Activated CD8-positive, alpha-beta T cell treated with anti-CD3 and anti-CD28 coated beads, Interleukin-2, amount 10 ng/mL, durations not matched to agents 7 days and 5 days (primary cell): ENCODE measurements around the gene BTBD7. TPM values are rescaled to one million over a fixed set of nuclear protein-coding genes. Genes with fewer than 3 reads are reported as not detected.
"Not testable (repeated sequence)": the region's sequence is repeated elsewhere in the genome, so short reads cannot be mapped to it uniquely, and the experiment has no call there.

ENCODE experiments used
- ATAC-seq: fragments of 150-1000 bp; cut with Tn5 transposase; one replicate; pipeline ENCODE4 v1.10.0; 2021; ENCODE audit warnings: moderate library complexity
- CTCF ChIA-PET: fragments of 350-600 bp; sonication (Branson Sonifier 250); formaldehyde crosslinking; loops from one replicate; lab custom pipeline; 2021; ENCODE audit warnings: antibody characterized with exemption; lab: Charles Lee
- POLR2A ChIA-PET: fragments of 350-600 bp; sonication (Branson Sonifier 250); formaldehyde crosslinking; loops from one replicate; lab custom pipeline; 2021; ENCODE audit warnings: antibody characterized with exemption; lab: Charles Lee
- DNase-seq: peaks from one replicate; pipeline ENCODE4 v3.0.0-alpha.2; 2020
- H3K27ac Mint-ChIP-seq: one replicate; pipeline ENCODE4 v1.8.0; 2021; ENCODE audit warnings: mild to moderate bottlenecking, mixed read lengths
- H3K27me3 Mint-ChIP-seq: one replicate; pipeline ENCODE4 v1.8.0; 2021; ENCODE audit warnings: low read depth, mixed read lengths
- H3K36me3 Mint-ChIP-seq: one replicate; pipeline ENCODE4 v1.8.0; 2021; ENCODE audit warnings: low read depth, mixed read lengths
- H3K4me1 Mint-ChIP-seq: one replicate; pipeline ENCODE4 v1.8.0; 2021; ENCODE audit warnings: low read depth, mixed read lengths
- H3K4me3 Mint-ChIP-seq: one replicate; pipeline ENCODE4 v1.8.0; 2021; ENCODE audit warnings: mild to moderate bottlenecking, mixed read lengths
- H3K9me3 Mint-ChIP-seq: one replicate; pipeline ENCODE4 v1.8.0; 2022; ENCODE audit warnings: mixed read lengths; ENCODE audit not compliant: insufficient read depth
- total RNA-seq, 2 experiments: library from RNA; stranded (reverse); gene quantifications; one replicate each; pipeline ENCODE4 v1.2.3, GENCODE V29; 2021

The BTBD7 gene, protein sequence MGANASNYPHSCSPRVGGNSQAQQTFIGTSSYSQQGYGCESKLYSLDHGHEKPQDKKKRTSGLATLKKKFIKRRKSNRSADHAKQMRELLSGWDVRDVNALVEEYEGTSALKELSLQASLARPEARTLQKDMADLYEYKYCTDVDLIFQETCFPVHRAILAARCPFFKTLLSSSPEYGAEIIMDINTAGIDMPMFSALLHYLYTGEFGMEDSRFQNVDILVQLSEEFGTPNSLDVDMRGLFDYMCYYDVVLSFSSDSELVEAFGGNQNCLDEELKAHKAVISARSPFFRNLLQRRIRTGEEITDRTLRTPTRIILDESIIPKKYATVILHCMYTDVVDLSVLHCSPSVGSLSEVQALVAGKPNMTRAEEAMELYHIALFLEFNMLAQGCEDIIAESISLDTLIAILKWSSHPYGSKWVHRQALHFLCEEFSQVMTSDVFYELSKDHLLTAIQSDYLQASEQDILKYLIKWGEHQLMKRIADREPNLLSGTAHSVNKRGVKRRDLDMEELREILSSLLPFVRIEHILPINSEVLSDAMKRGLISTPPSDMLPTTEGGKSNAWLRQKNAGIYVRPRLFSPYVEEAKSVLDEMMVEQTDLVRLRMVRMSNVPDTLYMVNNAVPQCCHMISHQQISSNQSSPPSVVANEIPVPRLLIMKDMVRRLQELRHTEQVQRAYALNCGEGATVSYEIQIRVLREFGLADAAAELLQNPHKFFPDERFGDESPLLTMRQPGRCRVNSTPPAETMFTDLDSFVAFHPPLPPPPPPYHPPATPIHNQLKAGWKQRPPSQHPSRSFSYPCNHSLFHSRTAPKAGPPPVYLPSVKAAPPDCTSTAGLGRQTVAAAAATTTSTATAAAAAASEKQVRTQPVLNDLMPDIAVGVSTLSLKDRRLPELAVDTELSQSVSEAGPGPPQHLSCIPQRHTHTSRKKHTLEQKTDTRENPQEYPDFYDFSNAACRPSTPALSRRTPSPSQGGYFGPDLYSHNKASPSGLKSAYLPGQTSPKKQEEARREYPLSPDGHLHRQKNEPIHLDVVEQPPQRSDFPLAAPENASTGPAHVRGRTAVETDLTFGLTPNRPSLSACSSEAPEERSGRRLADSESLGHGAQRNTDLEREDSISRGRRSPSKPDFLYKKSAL
- total RNA-seq = 10 to 100 TPM; 19.0 to 20.4 TPM

DNA sequence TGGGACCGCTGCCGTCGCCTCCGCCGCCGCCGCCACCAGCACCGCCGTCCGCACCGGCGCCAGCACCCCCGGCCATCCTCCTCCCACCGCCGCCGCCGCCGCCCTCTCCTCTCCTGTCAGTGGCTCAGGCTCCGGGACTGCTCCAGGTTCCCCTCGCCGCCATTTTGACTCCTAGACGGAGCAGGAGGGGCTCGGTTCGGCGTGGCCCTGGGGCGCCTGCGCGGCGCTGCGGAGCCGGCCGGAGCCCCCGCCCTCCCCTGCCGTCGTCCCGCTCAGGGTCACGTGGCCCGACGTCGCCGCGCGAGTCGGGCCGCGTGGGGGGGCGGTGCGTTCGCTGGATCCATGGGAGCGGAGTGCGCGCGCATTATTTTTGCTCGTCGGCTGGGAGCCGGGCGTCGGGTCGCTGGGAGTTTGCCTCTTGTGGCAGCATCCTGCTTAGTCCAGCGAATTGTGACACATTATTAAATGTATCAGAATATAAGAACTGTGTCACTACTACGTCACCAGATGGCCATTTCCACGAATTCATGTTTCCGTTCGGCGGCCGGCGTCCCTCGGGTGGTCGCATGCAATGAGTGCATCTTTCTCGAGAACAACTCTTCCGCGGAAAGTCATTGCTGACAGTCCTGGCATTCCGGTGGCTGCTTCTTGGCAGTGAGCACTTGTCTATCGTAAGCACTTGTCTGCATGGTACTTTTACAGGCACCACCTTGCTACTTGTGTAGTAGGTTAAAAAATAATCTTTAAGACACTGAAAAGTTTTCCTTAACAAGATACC is at the start of gene BTBD7:
Gene BTBD7 (minus strand): TSS at position 184 of the 778 bp plus-strand sequence. CDS start 36,985 bp downstream, outside the sequence.
- ChIA-PET CTCF (no interaction called here), POLR2A (no interaction called here)
- DNase-seq (peak; percentile 96), ATAC-seq (peak; percentile 95)
- Mint-ChIP-seq H3K36me3 (peaks cover 3% of the 10 kb centered on the region), H3K4me1 (peaks cover 36% of the 10 kb centered on the region), H3K9me3 (no peaks in the 10 kb centered on the region), H3K27me3 (no peaks in the 10 kb centered on the region), H3K4me3 (peak within 1 kb of the TSS; percentile 83), H3K27ac (peak within 1 kb of the TSS; percentile 92)

DNA sequence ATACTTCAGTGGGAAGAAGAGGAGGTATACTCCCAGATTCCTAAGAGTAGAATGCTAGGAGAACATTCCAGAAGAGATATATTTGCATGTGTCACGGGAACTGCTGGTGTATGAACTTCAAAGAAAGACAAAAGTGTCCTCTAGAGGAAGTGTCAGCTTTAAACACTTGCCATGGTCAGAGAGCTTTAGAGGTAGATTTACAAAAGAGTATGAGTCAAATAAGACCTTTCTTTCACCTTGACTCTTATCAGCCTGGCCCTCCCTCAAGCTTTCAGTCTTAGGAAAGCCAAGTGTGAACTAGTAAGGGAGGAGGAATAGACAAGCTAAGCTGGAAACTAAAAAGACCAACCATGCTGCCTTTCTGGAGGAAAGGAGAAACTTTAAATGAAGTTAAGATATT is 48.8 kb upstream of the BTBD7 start:
- ATAC-seq = no peak
- ChIA-PET POLR2A (no interaction called here), CTCF (no interaction called here)
- no peak for DNase-seq
- Mint-ChIP-seq H3K27me3 (peaks cover 53% of the 10 kb centered on the region), H3K27ac (no peak overlapping the region), H3K36me3 (no peaks in the 10 kb centered on the region), H3K4me1 (no peaks in the 10 kb centered on the region), H3K4me3 (no peak overlapping the region), H3K9me3 (no peaks in the 10 kb centered on the region)

DNA sequence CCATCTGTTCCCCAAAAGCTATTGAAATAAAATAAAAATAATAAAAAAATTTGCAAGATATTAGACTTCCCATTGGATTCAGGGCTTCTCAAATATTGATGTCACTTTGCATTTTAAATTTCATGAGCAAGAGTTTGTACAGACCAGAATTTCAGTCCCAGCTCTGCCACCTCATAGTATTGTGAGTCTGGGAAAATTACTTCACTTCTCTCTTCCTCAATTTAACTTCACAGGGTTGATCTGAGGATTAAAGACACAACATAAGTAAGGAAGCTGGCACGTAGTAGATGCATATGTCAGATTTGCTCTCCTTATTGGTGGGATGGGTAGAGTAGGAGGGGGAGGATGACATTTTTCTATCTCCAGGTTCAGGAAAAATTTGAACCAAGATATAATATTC is 47.0 kb upstream of the BTBD7 start:
- H3K36me3 Mint-ChIP-seq = no peaks in the 10 kb centered on the region
- ChIA-PET POLR2A (no interaction called here), CTCF (no interaction called here)
- no peak overlapping the region for H3K4me3 Mint-ChIP-seq
- no peak overlapping the region for H3K27ac Mint-ChIP-seq
- ATAC-seq = no peak
- H3K27me3 Mint-ChIP-seq = peaks cover 44% of the 10 kb centered on the region
- no peaks in the 10 kb centered on the region for H3K9me3 Mint-ChIP-seq
- no peaks in the 10 kb centered on the region for H3K4me1 Mint-ChIP-seq
- DNase-seq = no peak

DNA sequence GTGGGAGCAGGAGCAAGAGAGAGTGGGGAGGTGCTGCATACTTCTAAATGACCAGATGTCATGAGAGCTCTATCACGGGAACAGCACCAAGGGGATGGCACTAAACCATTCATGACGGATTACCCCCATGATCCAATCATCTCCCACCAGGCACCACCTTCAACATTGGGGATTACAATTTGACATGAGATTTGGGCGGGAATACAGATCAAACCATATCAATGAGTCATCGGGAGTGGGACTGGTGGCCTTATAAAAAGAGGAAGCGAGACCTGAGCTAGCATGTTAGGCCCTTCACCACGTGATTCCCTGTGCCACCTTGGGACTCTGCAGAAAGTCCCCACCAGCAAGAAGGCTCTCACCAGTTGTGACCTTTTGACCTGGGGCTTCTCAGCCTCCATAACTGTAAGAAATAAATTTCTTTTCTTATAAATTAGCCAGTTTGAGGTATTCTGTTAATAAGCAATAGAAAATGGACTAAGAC is 42.9 kb upstream of the BTBD7 start:
- H3K4me3 Mint-ChIP-seq = no peak overlapping the region
- H3K4me1 Mint-ChIP-seq = no peaks in the 10 kb centered on the region
- no peaks in the 10 kb centered on the region for H3K36me3 Mint-ChIP-seq
- POLR2A ChIA-PET = no interaction called here
- CTCF ChIA-PET = no interaction called here
- no peaks in the 10 kb centered on the region for H3K9me3 Mint-ChIP-seq
- H3K27ac Mint-ChIP-seq = no peak overlapping the region
- ATAC-seq (no peak), DNase-seq (no peak)
- peaks cover 21% of the 10 kb centered on the region for H3K27me3 Mint-ChIP-seq

DNA sequence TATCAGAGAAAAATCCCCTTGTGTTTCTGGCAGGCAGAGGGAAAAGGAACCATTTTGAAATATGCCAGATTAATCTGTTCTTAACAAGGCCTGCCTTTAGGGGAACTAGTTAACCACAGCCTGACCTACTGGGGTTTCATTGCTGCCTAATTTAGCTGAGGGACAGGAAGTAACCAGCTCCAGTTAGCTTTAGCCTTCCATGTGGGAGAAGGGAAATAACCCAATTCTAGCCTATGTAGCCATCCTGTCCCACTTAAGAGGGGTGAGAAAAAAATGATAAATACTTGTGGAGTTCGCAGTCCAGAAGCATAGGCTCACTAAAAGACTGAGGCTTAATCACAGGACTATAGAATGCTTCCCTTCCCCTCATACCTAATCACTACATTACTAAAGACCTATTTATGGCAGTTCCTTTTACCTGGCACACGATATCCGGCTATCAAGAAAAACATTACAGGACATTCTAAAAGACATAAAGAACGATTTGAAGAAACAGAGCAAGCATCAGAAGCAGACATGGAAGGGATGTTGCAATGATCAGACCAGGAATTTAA is 37.0 kb upstream of the BTBD7 start:
- Mint-ChIP-seq H3K27ac (no peak overlapping the region), H3K4me3 (no peak overlapping the region), H3K27me3 (peaks cover 7% of the 10 kb centered on the region), H3K36me3 (no peaks in the 10 kb centered on the region), H3K4me1 (peaks cover 4% of the 10 kb centered on the region), H3K9me3 (no peaks in the 10 kb centered on the region)
- ChIA-PET POLR2A (no interaction called here), CTCF (no interaction called here)
- DNase-seq (no peak), ATAC-seq (no peak)

DNA sequence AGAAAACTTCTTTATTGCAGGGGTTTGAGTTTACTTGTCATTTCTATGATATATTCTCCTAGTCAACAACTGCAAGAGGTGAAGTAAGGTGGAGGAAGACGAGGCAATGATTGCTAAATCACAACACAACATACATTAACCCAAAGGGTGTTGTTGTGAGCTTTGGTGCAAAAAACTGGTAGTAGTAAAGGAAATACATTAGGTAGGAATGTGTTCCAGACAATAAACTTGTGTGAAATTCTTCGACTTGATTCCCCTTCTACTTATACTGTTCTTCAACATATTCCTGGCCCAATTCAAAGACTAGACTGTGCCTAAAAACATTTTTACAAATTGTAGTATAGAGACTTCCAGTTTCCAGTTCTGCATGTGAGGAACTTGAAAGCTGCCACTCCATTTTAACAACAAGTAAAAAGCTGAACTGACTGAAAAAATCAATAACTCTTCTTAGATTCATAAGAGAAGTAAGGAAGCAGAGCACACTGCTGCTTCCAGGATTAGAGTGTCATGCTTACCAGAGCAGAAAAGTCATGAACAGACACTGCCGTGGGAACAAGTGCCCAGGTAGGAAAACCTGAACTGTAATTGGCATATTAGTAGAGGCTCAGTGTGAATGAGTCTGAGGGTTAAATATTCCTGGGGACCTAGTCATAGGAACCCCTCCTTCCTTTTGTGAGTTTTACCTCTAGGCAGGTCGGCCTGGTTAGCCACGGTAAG is 36.3 kb upstream of the BTBD7 start:
- H3K36me3 Mint-ChIP-seq = no peaks in the 10 kb centered on the region
- POLR2A ChIA-PET = no interaction called here

DNA sequence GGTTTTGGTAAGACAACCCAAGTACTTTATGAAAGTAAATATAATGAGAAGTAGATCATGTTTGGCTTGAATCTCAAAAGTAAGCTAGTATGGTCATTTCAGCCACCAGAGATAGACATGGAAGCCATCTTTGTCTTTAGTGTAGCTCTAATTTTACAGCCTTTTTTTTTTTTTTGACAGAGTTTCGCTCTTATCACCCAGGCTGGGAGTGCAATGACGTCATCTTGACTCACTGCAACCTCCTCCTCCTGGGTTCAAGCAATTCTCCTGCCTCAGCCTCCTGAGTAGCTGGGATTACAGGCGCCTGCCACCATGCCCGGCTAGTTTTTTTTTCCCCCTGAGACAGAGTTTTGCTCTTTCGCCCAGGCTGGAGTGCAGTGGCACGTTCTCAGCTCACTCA is 22.0 kb upstream of the BTBD7 start:
- not testable (repeated sequence) for H3K36me3 Mint-ChIP-seq, DNase-seq, H3K4me1 Mint-ChIP-seq, H3K9me3 Mint-ChIP-seq, H3K4me3 Mint-ChIP-seq, ATAC-seq, H3K27ac Mint-ChIP-seq
- ChIA-PET POLR2A (interaction anchor here (0.6 kb wide), 1 partner anchor 333 kb away, joined by 3 read pairs; no protein-coding TSS in a partner anchor), CTCF (interaction anchor here (0.9 kb wide), 1 partner anchor 11 kb away, joined by 4 read pairs; no protein-coding TSS in a partner anchor)
- H3K27me3 Mint-ChIP-seq = peaks cover 15% of the 10 kb centered on the region

More for the DNA sequence above, 36.3 kb upstream of the BTBD7 start:
- H3K27ac Mint-ChIP-seq = no peak overlapping the region
- H3K4me1 Mint-ChIP-seq = peaks cover 4% of the 10 kb centered on the region
- H3K27me3 Mint-ChIP-seq = peaks cover 7% of the 10 kb centered on the region
- no peak overlapping the region for H3K4me3 Mint-ChIP-seq
- CTCF ChIA-PET = no interaction called here
- DNase-seq (no peak), ATAC-seq (no peak)
- no peaks in the 10 kb centered on the region for H3K9me3 Mint-ChIP-seq

DNA sequence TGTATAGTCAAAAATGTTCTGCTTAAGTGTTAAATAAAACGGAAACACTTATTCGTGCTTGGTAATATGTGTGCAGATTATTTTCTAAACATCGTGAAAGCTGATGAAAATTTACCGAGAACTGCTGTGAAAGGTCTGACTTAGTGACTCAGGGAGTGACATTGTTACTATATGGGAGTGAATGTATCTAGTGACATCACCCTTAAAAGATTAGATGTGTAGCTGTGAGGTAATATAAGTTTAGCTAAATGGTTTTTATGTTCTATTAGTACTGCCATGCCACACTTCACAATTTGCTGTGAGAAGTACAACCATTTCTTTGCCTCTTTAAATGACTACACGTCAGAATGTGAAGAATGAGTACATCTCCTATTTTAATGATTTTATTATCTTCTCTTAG is 15.5 kb upstream of the BTBD7 start:
- ChIA-PET POLR2A (no interaction called here), CTCF (no interaction called here)
- Mint-ChIP-seq H3K4me1 (no peaks in the 10 kb centered on the region), H3K9me3 (no peaks in the 10 kb centered on the region), H3K36me3 (no peaks in the 10 kb centered on the region), H3K27ac (no peak overlapping the region), H3K4me3 (no peak overlapping the region), H3K27me3 (peaks cover 6% of the 10 kb centered on the region)
- DNase-seq (no peak), ATAC-seq (no peak)

DNA sequence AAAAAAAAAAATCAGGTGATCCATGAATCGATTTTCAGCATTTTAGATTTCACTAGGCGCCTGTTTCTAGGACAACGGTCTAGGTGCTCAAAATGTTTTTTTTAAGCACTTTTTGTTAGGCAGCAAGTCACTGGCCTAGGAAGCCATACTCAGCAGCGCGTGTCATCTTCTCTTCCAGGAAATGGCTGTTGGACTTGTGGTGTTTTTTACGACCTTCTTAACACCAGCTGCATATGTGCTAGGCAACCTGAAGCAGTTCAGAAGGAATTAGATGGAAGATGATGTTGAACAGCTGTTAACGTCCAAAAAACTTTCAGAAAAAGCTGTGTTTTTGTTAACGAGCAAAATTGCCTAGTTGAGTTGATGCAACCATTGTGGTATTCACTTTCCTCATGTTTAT is 15.0 kb upstream of the BTBD7 start:
- H3K9me3 Mint-ChIP-seq = no peaks in the 10 kb centered on the region
- no peak overlapping the region for H3K4me3 Mint-ChIP-seq
- DNase-seq (no peak), ATAC-seq (no peak)
- ChIA-PET POLR2A (no interaction called here), CTCF (no interaction called here)
- no peaks in the 10 kb centered on the region for H3K4me1 Mint-ChIP-seq
- H3K27me3 Mint-ChIP-seq = peaks cover 5% of the 10 kb centered on the region
- H3K36me3 Mint-ChIP-seq = no peaks in the 10 kb centered on the region
- no peak overlapping the region for H3K27ac Mint-ChIP-seq

DNA sequence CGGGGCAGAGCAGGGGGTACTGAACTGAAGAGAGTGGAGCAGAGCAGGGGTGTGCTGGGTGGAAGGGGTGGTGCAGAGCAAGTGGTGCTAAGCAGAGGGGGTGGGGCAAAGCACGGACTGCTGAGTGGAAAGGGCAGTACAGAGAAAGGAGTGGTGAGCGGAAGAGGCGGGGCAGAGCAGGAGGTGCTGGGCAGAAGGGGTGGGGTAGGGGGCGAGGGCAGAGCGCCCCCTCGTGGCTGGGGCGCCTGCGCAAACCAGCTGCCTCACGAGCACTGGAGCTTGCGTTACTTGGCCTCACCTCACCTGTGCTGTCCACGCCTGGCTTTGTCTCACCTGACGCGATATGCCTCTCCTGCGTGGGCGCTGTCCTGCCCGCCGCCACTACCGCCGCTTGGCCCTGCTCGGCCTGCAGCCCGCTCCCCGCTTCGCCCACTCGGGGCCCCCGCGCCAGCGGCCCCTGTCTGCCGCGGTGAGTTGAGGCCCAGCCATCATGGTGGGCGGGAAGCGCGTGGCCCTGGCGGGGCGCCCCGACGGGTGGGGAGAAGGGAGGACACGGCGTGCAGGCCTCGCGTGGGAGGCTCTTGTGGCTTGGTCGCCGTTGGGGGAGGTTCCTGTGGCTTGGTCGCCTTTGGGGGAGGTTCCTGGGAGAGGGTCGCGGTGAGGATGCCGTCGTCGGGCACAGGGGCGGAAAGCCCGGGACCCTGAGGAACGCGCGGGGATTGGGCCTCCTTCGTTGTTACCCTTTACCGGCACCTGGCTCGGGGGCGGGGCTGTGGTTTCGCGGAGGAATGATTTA is 14.3 kb upstream of the BTBD7 start, which contains the start of gene COX8C:
Gene COX8C (plus strand): TSS at position 257 of the 796 bp plus-strand sequence. CDS start 87 bp downstream, at position 344.
- peaks cover 7% of the 10 kb centered on the region for H3K9me3 Mint-ChIP-seq
- ATAC-seq = no peak
- no peak within 1 kb of the TSS for H3K27ac Mint-ChIP-seq

More for the DNA sequence above, 14.3 kb upstream of the BTBD7 start, which contains the start of gene COX8C:
- POLR2A ChIA-PET = no interaction called here
- CTCF ChIA-PET = no interaction called here
- no peak for DNase-seq
- Mint-ChIP-seq H3K4me1 (no peaks in the 10 kb centered on the region), H3K27me3 (peaks cover 3% of the 10 kb centered on the region), H3K4me3 (no peak within 1 kb of the TSS), H3K36me3 (no peaks in the 10 kb centered on the region)
